Progenitor cell of endocrine pancreas (in vitro differentiated cells): ENCODE measurements around the gene CLSTN2. TPM values are rescaled to one million over a fixed set of nuclear protein-coding genes. Genes with fewer than 3 reads are reported as not detected.

Experiments used
- DNase-seq: peaks from one replicate; pipeline ENCODE4 v3.0.0; 2021; ENCODE audit warnings: low spot score; ENCODE audit not compliant: unreplicated experiment
- H3K27ac Mint-ChIP-seq: 2 replicates; pipeline ENCODE4 v1.8.0; 2021; ENCODE audit warnings: mild to moderate bottlenecking, moderate library complexity, mixed read lengths
- H3K27me3 Mint-ChIP-seq: 2 replicates; pipeline ENCODE4 v1.8.0; 2021; ENCODE audit warnings: mixed read lengths
- H3K36me3 Mint-ChIP-seq: 2 replicates; pipeline ENCODE4 v1.8.0; 2022; ENCODE audit warnings: mixed read lengths; ENCODE audit not compliant: insufficient read depth
- H3K4me1 Mint-ChIP-seq: 2 replicates; pipeline ENCODE4 v1.8.0; 2021; ENCODE audit warnings: low read depth, mixed read lengths
- H3K4me3 Mint-ChIP-seq: 2 replicates; pipeline ENCODE4 v1.8.0; 2021; ENCODE audit warnings: low read depth, mild to moderate bottlenecking, moderate library complexity, mixed read lengths
- H3K9me3 Mint-ChIP-seq: 2 replicates; pipeline ENCODE4 v1.8.0; 2021; ENCODE audit warnings: low read depth, mixed read lengths
- total RNA-seq: library from RNA; stranded (reverse); gene quantifications from 2 replicates; pipeline ENCODE4 v1.2.1, GENCODE V29; 2021
- TF ChIP-seq, protein P1 (sequence below): fragments of 200-600 bp; sonication (generic); IDR thresholded peaks from one replicate; pipeline ENCODE4 v1.5.0; 2021; ENCODE audit warnings: antibody characterized with exemption, mild to moderate bottlenecking; ENCODE audit not compliant: unreplicated experiment

Gene CLSTN2
- total RNA-seq, 1 donor from 2014 or later: 2.8 TPM

DNA sequence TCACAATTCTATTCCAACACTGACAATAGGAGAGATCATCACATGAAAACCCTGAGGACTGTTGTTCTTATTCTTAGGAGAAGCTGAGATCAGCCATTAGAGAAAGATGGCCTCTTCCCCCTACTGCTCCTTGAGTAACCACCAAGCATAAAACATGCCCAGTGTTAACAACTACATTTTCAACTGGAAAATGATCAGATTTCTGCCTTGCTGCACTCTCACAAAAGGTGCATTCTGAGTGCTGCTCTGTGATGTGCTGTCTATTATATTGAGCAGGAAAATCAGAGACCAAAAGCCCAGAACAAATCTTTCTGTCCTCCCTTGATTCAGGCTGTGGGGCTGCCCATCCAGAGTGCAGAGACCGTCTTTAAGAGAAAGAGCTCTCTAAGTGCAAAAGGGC is 438.2 kb downstream of the CLSTN2 start:
- Mint-ChIP-seq H3K27ac (no peak overlapping the region), H3K36me3 (no peaks in the 10 kb centered on the region), H3K27me3 (no peaks in the 10 kb centered on the region), H3K4me3 (no peak overlapping the region), H3K4me1 (no peaks in the 10 kb centered on the region), H3K9me3 (no peaks in the 10 kb centered on the region)
- TF ChIP-seq, protein P1, sequence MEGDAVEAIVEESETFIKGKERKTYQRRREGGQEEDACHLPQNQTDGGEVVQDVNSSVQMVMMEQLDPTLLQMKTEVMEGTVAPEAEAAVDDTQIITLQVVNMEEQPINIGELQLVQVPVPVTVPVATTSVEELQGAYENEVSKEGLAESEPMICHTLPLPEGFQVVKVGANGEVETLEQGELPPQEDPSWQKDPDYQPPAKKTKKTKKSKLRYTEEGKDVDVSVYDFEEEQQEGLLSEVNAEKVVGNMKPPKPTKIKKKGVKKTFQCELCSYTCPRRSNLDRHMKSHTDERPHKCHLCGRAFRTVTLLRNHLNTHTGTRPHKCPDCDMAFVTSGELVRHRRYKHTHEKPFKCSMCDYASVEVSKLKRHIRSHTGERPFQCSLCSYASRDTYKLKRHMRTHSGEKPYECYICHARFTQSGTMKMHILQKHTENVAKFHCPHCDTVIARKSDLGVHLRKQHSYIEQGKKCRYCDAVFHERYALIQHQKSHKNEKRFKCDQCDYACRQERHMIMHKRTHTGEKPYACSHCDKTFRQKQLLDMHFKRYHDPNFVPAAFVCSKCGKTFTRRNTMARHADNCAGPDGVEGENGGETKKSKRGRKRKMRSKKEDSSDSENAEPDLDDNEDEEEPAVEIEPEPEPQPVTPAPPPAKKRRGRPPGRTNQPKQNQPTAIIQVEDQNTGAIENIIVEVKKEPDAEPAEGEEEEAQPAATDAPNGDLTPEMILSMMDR: no peak
- DNase-seq: no peak

DNA sequence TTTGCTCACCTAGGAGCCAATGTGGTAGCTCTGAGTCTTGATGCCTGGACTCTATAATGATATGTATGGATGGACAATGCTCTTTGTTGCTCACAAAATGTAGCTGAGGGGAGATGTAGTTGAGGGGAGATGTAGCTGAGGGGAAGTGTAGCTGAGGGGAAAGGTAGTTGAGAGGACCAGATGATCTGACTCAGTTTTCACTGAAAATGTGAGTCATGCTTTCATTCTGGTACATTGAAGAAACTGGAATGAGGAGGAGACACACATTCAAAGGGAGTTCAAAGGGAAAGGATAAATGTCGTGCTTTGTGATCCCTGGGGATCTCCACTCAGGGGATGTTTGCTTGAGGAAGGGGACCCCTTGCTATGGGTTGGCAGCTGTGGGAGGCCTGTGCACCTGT is 440.0 kb downstream of the CLSTN2 start:
- Mint-ChIP-seq H3K9me3 (no peaks in the 10 kb centered on the region), H3K27me3 (no peaks in the 10 kb centered on the region), H3K36me3 (no peaks in the 10 kb centered on the region), H3K4me3 (no peak overlapping the region), H3K4me1 (no peaks in the 10 kb centered on the region), H3K27ac (no peak overlapping the region)
- DNase-seq: no peak
- TF ChIP-seq, protein P1: no peak

- H3K9me3 Mint-ChIP-seq: no peaks in the 10 kb centered on the region
- no peak for DNase-seq
- H3K27ac Mint-ChIP-seq: no peak overlapping the region
- H3K27me3 Mint-ChIP-seq: no peaks in the 10 kb centered on the region
- TF ChIP-seq, protein P1: no peak
- no peaks in the 10 kb centered on the region for H3K36me3 Mint-ChIP-seq
- no peaks in the 10 kb centered on the region for H3K4me1 Mint-ChIP-seq
- H3K4me3 Mint-ChIP-seq: no peak overlapping the region
These were observed 441.3 kb downstream of the CLSTN2 start for GRCh38 chr3:140376136-140376889.

DNA sequence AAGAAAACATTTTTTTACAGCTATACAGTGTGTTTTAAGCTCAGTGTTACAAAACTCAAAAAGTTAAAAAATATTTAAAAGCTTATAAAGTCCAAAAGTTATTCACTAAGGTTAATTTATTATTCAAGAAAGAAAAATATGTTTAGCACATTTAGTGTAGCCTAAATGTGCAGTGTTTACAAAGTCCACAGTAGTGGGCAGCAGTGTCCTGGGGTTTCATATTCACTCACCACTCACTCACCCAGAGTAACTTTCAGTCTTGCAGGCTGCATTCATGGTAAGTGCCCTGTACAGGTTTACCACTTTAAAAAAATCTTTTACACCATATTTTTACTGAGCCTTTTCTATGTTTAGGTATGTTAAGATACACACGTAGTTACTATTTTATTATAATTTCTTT is 442.7 kb downstream of the CLSTN2 start:
- H3K4me1 Mint-ChIP-seq: no peaks in the 10 kb centered on the region
- H3K36me3 Mint-ChIP-seq: no peaks in the 10 kb centered on the region
- H3K27me3 Mint-ChIP-seq: no peaks in the 10 kb centered on the region
- H3K27ac Mint-ChIP-seq: no peak overlapping the region
- no peak for DNase-seq
- no peak overlapping the region for H3K4me3 Mint-ChIP-seq
- no peaks in the 10 kb centered on the region for H3K9me3 Mint-ChIP-seq
- TF ChIP-seq, protein P1: no peak

- Mint-ChIP-seq H3K36me3 (no peaks in the 10 kb centered on the region), H3K4me3 (no peak overlapping the region), H3K27ac (no peak overlapping the region), H3K4me1 (peaks cover 5% of the 10 kb centered on the region), H3K9me3 (no peaks in the 10 kb centered on the region), H3K27me3 (no peaks in the 10 kb centered on the region)
- no peak for DNase-seq
- TF ChIP-seq, protein P1: no peak
These were observed 443.8 kb downstream of the CLSTN2 start for GRCh38 chr3:140378571-140379340.
